IMR-90 (cell line): ENCODE results near the gene RSAD1.

Experiments
- BHLHE40 ChIP-seq: fragments of 150-350 bp; IDR thresholded peaks from 2 replicates; pipeline ENCODE4 v1.6.1; 2016; ENCODE audit warnings: mild to moderate bottlenecking, low read depth, low read length
- CEBPB ChIP-seq: IDR thresholded peaks from 2 replicates; pipeline ENCODE4 v1.6.1; 2012; ENCODE audit warnings: low read depth, low read length, improper control_type of control experiment
- CTCF ChIP-seq: conservative IDR thresholded peaks from 2 replicates; pipeline ENCODE4 v1.5.1; 2012; ENCODE audit warnings: mild to moderate bottlenecking, low read depth, low read length, improper control_type of control experiment
- FOS ChIP-seq: fragments of 150-350 bp; IDR thresholded peaks from 2 replicates; pipeline ENCODE4 v1.6.1; 2016; ENCODE audit warnings: low read depth, low read length
- MAFK ChIP-seq: IDR thresholded peaks from 2 replicates; pipeline ENCODE4 v1.6.1; 2012; ENCODE audit warnings: low read depth, low read length, improper control_type of control experiment
- MXI1 ChIP-seq: IDR thresholded peaks from 2 replicates; pipeline ENCODE4 v1.6.1; 2012; ENCODE audit warnings: low read depth, mild to moderate bottlenecking, low read length, moderate library complexity, borderline replicate concordance
- POLR2A ChIP-seq: IDR thresholded peaks from 2 replicates; pipeline ENCODE4 v1.6.1; 2012; ENCODE audit warnings: mild to moderate bottlenecking, low read depth, low read length
- TF ChIP-seq, protein P1 (sequence below): fragments of 150-350 bp; IDR thresholded peaks from 2 replicates; pipeline ENCODE4 v1.6.1; 2016; ENCODE audit warnings: low read depth, mild to moderate bottlenecking, low read length, moderate library complexity, borderline replicate concordance
- TF ChIP-seq, protein P2 (sequence below): fragments of 150-350 bp; IDR thresholded peaks from 2 replicates; pipeline ENCODE4 v1.6.1; 2017; ENCODE audit warnings: mild to moderate bottlenecking, antibody characterized with exemption, low read length, low read depth

GRCh38 chr17:50533185-50533584 lies 54.5 kb downstream of the RSAD1 start:
- TF ChIP-seq CTCF (no peak), CEBPB (no peak), POLR2A (no peak), FOS (no peak), MXI1 (no peak), BHLHE40 (no peak), MAFK (no peak)
- TF ChIP-seq, protein P1, sequence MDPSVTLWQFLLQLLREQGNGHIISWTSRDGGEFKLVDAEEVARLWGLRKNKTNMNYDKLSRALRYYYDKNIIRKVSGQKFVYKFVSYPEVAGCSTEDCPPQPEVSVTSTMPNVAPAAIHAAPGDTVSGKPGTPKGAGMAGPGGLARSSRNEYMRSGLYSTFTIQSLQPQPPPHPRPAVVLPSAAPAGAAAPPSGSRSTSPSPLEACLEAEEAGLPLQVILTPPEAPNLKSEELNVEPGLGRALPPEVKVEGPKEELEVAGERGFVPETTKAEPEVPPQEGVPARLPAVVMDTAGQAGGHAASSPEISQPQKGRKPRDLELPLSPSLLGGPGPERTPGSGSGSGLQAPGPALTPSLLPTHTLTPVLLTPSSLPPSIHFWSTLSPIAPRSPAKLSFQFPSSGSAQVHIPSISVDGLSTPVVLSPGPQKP, result no peak
- TF ChIP-seq, protein P2, sequence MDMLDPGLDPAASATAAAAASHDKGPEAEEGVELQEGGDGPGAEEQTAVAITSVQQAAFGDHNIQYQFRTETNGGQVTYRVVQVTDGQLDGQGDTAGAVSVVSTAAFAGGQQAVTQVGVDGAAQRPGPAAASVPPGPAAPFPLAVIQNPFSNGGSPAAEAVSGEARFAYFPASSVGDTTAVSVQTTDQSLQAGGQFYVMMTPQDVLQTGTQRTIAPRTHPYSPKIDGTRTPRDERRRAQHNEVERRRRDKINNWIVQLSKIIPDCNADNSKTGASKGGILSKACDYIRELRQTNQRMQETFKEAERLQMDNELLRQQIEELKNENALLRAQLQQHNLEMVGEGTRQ, result no peak
